Measurements from ENCODE around the gene PHF23. TPM values are rescaled to one million over a fixed set of nuclear protein-coding genes. Genes with fewer than 3 reads are reported as not detected.
A peak's percentile ranks its signal among the peaks of the same experiment; 100 is the strongest.

Gene PHF23
- total RNA-seq, 2 experiments from 2014 or later: 45.9 to 53.1 TPM

- CTCF ChIA-PET: interaction anchor here (0.8 to 2.1 kb wide), 4 partner anchors 9 to 221 kb away, joined by 3 to 13 read pairs (median 3); no protein-coding TSS in a partner anchor
- DNase-seq: no peak
- peak overlapping the region; percentile 82 for H3K4me3 Mint-ChIP-seq
- H3K36me3 Mint-ChIP-seq (ENCODE audit: low read depth): no peaks in the 10 kb centered on the region
- POLR2A ChIA-PET: interaction anchor here (0.6 to 1.5 kb wide), 5 partner anchors 16 to 184 kb away, joined by 3 to 6 read pairs (median 5); partner anchors contain the start of gene SLC16A13
- peaks cover 50% of the 10 kb centered on the region for H3K4me1 Mint-ChIP-seq
- no peaks in the 10 kb centered on the region for H3K9me3 Mint-ChIP-seq
- peaks cover 14% of the 10 kb centered on the region for H3K27me3 Mint-ChIP-seq
- H3K27ac Mint-ChIP-seq: peak overlapping the region; percentile 81
Measured at GRCh38 chr17:7215136-7215638, 24.1 kb downstream of the PHF23 start.

DNA sequence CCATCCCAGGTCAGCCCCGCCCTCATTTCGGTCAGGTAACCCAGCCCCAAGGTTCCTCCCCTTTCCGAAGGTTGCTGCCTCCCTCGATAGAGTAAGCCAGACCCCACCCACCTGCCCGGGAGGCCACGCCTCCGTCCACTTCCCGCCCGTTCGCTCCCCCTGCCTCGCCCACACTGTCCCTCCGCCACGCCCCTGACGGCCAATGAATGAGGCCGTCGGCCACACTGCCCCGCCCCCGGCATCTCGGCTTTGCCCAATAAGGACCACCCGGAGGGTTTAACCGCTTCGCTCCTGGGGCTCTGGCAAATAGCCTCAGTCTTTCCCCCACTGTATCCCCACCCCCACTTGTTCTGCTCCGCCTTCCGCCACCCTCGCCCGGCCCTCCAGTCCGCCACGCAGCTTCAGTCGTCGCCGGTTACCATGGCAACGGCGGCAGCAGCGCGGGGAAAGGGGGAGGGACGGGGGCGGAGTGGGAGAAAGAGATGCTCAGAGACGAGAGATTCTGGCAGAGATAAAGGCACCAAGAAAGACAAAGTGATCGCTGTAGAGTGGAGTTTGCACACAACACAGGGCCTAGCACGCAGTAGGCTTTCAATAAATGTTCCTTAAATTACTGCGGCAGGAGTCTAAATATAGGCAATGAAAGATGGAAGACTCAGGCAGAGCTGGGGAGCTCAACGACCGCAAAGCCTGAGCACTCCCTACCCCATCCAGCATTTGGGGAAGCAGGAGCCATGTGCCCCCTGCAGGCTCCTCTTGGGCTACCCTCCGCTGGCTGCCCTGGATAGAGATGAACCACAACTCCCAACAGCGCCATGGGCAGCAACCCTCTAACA is 24.7 kb downstream of the PHF23 start:
- Mint-ChIP-seq H3K4me1 (peaks cover 47% of the 10 kb centered on the region), H3K27ac (peak overlapping the region; percentile 81), H3K4me3 (peak overlapping the region; percentile 82), H3K36me3 (ENCODE audit: low read depth) (no peaks in the 10 kb centered on the region), H3K27me3 (peaks cover 18% of the 10 kb centered on the region), H3K9me3 (no peaks in the 10 kb centered on the region)
- peak; percentile 99 for DNase-seq
- POLR2A ChIA-PET: interaction anchor here (0.6 to 1.5 kb wide), 9 partner anchors 11 to 184 kb away, joined by 3 to 6 read pairs (median 4); partner anchors contain the start of gene SLC16A13
- CTCF ChIA-PET: interaction anchor here (0.8 to 2.1 kb wide), 6 partner anchors 9 to 221 kb away, joined by 3 to 13 read pairs (median 3); partner anchors contain the start of genes NEURL4 and SLC16A13

DNA sequence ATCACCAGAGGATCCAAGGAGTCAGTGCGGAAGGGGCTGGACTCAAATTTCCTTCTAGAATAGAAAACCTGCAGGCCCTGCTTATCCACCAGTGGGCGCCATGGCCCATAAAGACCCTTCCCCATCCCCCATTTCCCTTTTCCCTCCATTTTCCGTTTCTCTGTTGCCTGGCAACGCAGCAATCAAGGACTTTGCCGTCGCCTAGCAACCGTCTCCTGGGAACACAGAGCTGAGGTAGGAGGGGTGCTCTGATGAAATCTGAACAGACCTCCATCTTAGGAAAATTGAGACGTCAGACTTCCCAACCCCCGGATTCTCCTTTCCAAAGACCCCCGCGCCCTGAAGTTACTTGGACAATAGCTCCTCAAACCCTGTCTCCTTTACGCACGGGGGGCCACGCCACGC is 25.4 kb downstream of the PHF23 start:
- peaks cover 42% of the 10 kb centered on the region for H3K4me1 Mint-ChIP-seq

DNA sequence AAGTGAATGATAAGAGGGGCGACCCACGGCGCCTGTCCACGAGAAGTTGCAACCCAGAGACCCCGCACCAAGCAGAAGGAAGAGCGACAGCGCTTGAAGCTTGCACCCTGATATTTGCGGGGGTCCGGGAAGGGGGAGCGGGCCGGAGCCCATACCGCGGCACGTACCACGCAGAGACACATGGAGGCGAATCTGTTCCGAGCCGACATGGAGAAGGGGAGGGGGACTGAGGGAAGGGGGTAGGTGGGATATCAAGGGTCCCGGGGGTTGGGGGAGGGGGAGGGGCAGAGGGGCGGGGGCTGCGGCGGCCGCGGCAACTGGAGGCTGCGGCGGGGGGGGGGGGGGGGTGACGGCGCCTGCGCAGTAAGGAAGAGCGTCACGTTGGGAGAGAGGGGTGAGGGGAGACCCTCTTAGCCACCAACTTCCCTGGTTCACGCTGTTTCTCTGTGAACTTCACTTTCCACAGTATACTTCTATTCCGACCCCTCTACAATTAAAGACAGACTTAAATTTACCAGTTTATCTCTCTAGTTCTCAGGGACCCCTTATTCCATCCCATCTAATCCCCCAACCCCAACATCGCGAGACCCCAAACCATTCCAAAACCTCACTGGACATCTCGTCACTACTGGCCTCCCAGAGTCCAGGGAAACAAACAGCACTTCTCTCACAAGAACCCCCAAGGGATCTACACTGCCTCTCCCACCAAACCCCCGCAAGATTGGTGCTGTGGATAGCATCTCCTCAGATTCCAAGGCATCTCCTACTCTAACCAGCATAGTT is 27.6 kb downstream of the PHF23 start:
- POLR2A ChIA-PET: no interaction called here
- Mint-ChIP-seq H3K27me3 (peaks cover 22% of the 10 kb centered on the region), H3K27ac (no peak overlapping the region), H3K36me3 (ENCODE audit: low read depth) (no peaks in the 10 kb centered on the region), H3K4me3 (no peak overlapping the region), H3K9me3 (no peaks in the 10 kb centered on the region), H3K4me1 (peaks cover 32% of the 10 kb centered on the region)
- DNase-seq: no peak
- CTCF ChIA-PET: no interaction called here

More for the DNA sequence above, 25.4 kb downstream of the PHF23 start:
- ChIA-PET POLR2A (interaction anchor here (1.1 to 1.5 kb wide), 7 partner anchors 11 to 178 kb away, joined by 3 to 6 read pairs (median 5); partner anchors contain the start of gene SLC16A13), CTCF (interaction anchor here (1.0 to 2.1 kb wide), 4 partner anchors 24 to 178 kb away, joined by 3 to 13 read pairs (median 3); partner anchors contain the start of genes NEURL4 and SLC16A13)
- Mint-ChIP-seq H3K4me3 (peak overlapping the region; percentile 82), H3K9me3 (no peaks in the 10 kb centered on the region), H3K27ac (peak overlapping the region; percentile 81), H3K27me3 (peaks cover 21% of the 10 kb centered on the region), H3K36me3 (ENCODE audit: low read depth) (no peaks in the 10 kb centered on the region)
- DNase-seq: no peak

DNA sequence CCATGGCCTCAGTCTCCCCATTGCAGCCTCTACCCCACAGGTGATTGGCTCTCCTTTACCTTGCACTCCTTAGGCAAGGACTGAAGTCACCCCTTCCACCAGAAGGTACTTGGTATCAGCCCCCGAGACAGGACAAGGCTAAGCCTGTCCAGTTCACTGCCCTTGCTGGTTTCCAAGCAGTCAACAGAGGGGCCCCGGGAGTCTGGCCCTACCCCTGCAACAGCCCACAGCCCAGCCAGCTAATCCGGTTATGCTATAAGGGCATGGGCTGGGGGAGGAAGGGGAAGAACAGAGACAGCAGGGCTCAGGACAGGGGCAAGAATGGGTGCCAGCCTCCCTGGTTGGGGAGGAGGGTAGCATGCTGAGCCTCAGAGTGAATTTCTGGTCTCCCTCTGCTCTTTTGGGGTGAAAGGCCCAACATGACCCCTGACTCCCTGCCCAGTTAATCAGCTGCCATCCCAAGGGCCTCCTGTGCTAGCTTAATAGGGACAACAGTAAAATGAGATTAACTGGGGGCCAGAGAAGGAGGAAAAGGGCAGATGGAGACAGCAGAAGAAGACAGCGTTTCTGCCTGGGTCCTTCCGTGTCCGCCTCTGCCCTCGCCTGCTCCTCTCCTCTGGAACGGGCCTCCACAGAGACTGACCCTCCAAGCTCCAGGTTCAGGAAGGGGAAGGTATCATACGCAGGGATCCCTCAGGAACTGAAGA is 30.4 kb downstream of the PHF23 start:
- Mint-ChIP-seq H3K27me3 (peaks cover 22% of the 10 kb centered on the region), H3K9me3 (no peaks in the 10 kb centered on the region), H3K27ac (no peak overlapping the region), H3K4me3 (no peak overlapping the region), H3K36me3 (ENCODE audit: low read depth) (no peaks in the 10 kb centered on the region), H3K4me1 (peaks cover 32% of the 10 kb centered on the region)
- CTCF ChIA-PET: no interaction called here
- POLR2A ChIA-PET: interaction anchor here (2.1 kb wide), 1 partner anchor 11 kb away, joined by 8 read pairs; the partner anchor contains the start of genes ACADVL and DLG4
- no peak for DNase-seq

- H3K9me3 Mint-ChIP-seq: no peaks in the 10 kb centered on the region
Measured at GRCh38 chr17:7208027-7208571, 31.2 kb downstream of the PHF23 start.

DNA sequence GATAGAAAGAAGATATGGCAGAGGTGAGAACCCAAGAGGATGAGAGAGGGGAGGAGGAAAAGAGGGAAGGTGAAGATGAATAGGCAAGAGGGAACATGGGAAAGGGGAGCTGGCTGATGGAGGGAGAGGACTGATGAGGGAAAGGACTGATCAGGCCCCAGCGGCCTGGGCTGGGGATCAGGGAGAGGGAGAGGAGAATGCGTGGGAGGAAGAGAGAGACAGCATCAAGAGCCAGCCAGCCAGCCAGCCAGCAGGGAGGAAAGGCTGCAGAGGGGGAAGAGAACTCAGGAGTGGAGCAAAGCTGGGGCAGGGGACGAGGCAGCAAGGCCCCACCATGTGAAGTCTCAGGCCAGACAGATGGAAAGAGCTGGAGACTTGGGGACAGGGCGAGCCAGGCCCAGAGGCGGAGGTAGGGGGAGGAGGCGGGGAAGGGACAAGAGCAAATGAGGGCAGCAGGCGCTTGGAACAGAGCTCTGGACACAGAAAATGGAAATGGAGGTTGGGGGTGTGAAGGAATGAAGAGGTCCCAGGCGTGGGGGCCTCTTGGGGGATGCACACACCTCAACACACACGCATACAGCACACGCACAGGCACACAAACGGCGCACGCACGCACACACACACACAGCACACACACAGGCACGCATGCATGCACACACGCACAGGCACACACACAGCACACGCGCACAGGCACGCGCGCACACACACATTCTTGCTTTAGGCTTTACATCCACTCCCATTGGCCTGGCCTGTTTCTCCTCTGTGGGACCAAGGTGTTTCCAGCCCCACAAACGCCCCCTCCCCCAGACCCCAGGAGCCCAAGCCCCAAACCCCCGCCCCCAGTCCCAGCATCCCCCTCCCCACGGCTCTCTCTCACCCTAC is 31.9 kb downstream of the PHF23 start:
- DNase-seq: no peak
- ChIA-PET CTCF (no interaction called here), POLR2A (interaction anchor here (1.3 kb wide), 1 partner anchor 30 kb away, joined by 4 read pairs; no protein-coding TSS in a partner anchor)
- peak overlapping the region; percentile 16 for H3K27ac Mint-ChIP-seq
- no peak overlapping the region for H3K4me3 Mint-ChIP-seq
- peaks cover 32% of the 10 kb centered on the region for H3K4me1 Mint-ChIP-seq
- H3K9me3 Mint-ChIP-seq: no peaks in the 10 kb centered on the region
- peaks cover 17% of the 10 kb centered on the region for H3K27me3 Mint-ChIP-seq
- no peaks in the 10 kb centered on the region for H3K36me3 Mint-ChIP-seq (ENCODE audit: low read depth)

More at GRCh38 chr17:7208027-7208571, 31.2 kb downstream of the PHF23 start:
- Mint-ChIP-seq H3K27ac (no peak overlapping the region), H3K4me3 (no peak overlapping the region), H3K4me1 (peaks cover 29% of the 10 kb centered on the region), H3K27me3 (peaks cover 18% of the 10 kb centered on the region), H3K36me3 (ENCODE audit: low read depth) (no peaks in the 10 kb centered on the region)
- POLR2A ChIA-PET: interaction anchor here (1.3 to 2.1 kb wide), 2 partner anchors 12 to 31 kb away, joined by 4 to 8 read pairs; partner anchors contain the start of genes ACADVL and DLG4
- DNase-seq: no peak
- CTCF ChIA-PET: no interaction called here

- Mint-ChIP-seq H3K9me3 (no peaks in the 10 kb centered on the region), H3K4me1 (peaks cover 32% of the 10 kb centered on the region), H3K4me3 (peak overlapping the region; percentile 70), H3K27ac (peak overlapping the region; percentile 76), H3K27me3 (peaks cover 11% of the 10 kb centered on the region), H3K36me3 (ENCODE audit: low read depth) (no peaks in the 10 kb centered on the region)
- CTCF ChIA-PET: interaction anchor here (0.8 kb wide), 1 partner anchor 15 kb away, joined by 5 read pairs; no protein-coding TSS in a partner anchor
- POLR2A ChIA-PET: interaction anchor here (1.0 to 1.5 kb wide), 2 partner anchors 160 to 170 kb away, joined by 3 read pairs; partner anchors contain the start of gene SLC16A13
- no peak for DNase-seq
Measured at GRCh38 chr17:7205561-7205960, 33.7 kb downstream of the PHF23 start.

DNA sequence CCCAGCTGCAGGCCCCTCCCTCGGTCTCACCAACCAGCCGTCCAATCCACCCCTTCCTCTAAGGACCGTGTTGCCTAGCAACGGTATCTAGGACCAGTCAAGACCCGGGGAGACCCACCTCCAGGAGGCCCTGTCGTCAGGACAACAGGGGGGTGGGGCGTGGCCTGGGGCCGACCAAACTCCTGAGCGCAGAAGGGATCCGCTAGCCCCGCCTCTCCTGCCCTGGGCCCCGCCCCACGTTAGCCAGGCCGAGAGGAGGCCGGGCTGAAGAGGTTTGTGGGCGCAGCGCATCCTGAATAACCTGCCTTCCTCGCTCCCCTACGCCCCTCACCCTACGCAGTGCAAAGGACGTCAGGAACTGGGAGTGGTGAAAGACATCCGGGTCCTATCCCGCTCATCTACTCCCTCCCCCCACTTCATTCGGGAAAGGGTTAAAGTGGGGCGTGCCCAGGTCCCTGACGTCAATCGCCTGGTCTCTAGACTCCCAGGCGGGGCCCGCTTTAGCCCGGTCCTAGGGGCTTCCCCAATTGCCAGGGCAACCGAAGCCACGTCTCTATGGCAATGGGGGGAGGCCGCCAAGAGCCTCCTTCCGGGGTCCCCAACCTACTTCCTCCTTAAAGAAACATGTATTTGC is 34.3 kb downstream of the PHF23 start:
- Mint-ChIP-seq H3K27me3 (peaks cover 6% of the 10 kb centered on the region), H3K36me3 (ENCODE audit: low read depth) (no peaks in the 10 kb centered on the region), H3K4me1 (peaks cover 32% of the 10 kb centered on the region), H3K27ac (peak overlapping the region; percentile 76), H3K4me3 (peak overlapping the region; percentile 70), H3K9me3 (no peaks in the 10 kb centered on the region)
- DNase-seq: peak; percentile 93
- ChIA-PET CTCF (interaction anchor here (1.1 kb wide), 1 partner anchor 16 kb away, joined by 3 read pairs; no protein-coding TSS in a partner anchor), POLR2A (no interaction called here)

GRCh38 chr17:7204336-7204735 is 34.9 kb downstream of the PHF23 start:
- CTCF ChIA-PET: interaction anchor here (1.1 kb wide), 1 partner anchor 17 kb away, joined by 3 read pairs; no protein-coding TSS in a partner anchor
- H3K27ac Mint-ChIP-seq: peak overlapping the region; percentile 76

More at GRCh38 chr17:7204336-7204735, 34.9 kb downstream of the PHF23 start:
- peak; percentile 31 for DNase-seq
- Mint-ChIP-seq H3K9me3 (no peaks in the 10 kb centered on the region), H3K4me1 (peaks cover 32% of the 10 kb centered on the region), H3K36me3 (ENCODE audit: low read depth) (no peaks in the 10 kb centered on the region), H3K4me3 (peak overlapping the region; percentile 70), H3K27me3 (peaks cover 4% of the 10 kb centered on the region)
- POLR2A ChIA-PET: no interaction called here

Data from activated CD4-positive, alpha-beta memory T cell treated with anti-CD3 and anti-CD28 coated beads, Interleukin-2, amount 10 ng/mL, durations not matched to agents 7 days and 5 days (primary cell).